Breast epithelium (tissue), 4 donors: ENCODE measurements around the gene TOMM22. TPM values are rescaled to one million over a fixed set of nuclear protein-coding genes. Genes with fewer than 3 reads are reported as not detected.
"Not testable (repeated sequence)": the region's sequence is repeated elsewhere in the genome, so short reads cannot be mapped to it uniquely, and the experiment has no call there.

Experiments used
- DNase-seq, 2 donors: peaks; one replicate each; pipeline ENCODE4 v3.0.0-alpha.2; 2019; ENCODE audit warnings: low spot score in 2 of 2
- H3K27ac ChIP-seq, 2 donors: fragments of 200-600 bp; sonication (generic) in 1 of 2; one replicate each; pipeline ENCODE4 v1.5.1; 2016 to 2019; ENCODE audit warnings: mild to moderate bottlenecking in 1 of 2
- H3K27me3 ChIP-seq, 2 donors: fragments of 200-600 bp; sonication (generic) in 1 of 2; one replicate each; pipeline versions ENCODE4 v1.5.1 to v1.6.0; 2017 to 2019; ENCODE audit warnings: control low read depth in 1 of 2, mild to moderate bottlenecking in 1 of 2
- H3K36me3 ChIP-seq: fragments of 200-600 bp; one replicate; pipeline ENCODE4 v1.5.1; 2019
- H3K4me1 ChIP-seq, 2 donors: fragments of 200-600 bp; sonication (generic); one replicate each; pipeline ENCODE4 v1.5.1; 2016 to 2019; ENCODE audit warnings: control low read depth in 1 of 2
- H3K4me3 ChIP-seq, 3 donors: fragments of 200-600 bp; sonication (generic); 1 replicate in 2 of 3; 2 replicates in 1 of 3; pipeline ENCODE4 v1.5.1; 2016 to 2019; ENCODE audit warnings: mild to moderate bottlenecking in 3 of 3, moderate library complexity in 2 of 3
- H3K9me3 ChIP-seq, 2 donors: fragments of 200-600 bp; sonication (generic) in 1 of 2; one replicate each; pipeline ENCODE4 v1.5.1; 2016 to 2019; ENCODE audit warnings: control low read depth in 1 of 2
- CTCF ChIP-seq, 3 donors: fragments of 450-650 bp; IDR thresholded peaks; one replicate each; pipeline ENCODE4 v1.5.1; 2016 to 2017; ENCODE audit warnings: antibody characterized with exemption in 3 of 3, mild to moderate bottlenecking in 3 of 3, moderate library complexity in 3 of 3
- POLR2A ChIP-seq: fragments of 450-650 bp; IDR thresholded peaks from one replicate; pipeline ENCODE4 v1.6.1; 2016; ENCODE audit warnings: antibody characterized with exemption, mild to moderate bottlenecking, moderate library complexity
- POLR2AphosphoS5 ChIP-seq, 3 donors: sonication (generic); formaldehyde crosslinking; IDR thresholded peaks; one replicate each; pipeline ENCODE4 v1.6.1; 2017; ENCODE audit warnings: antibody characterized with exemption in 3 of 3
- intact Hi-C: fragments of 100-400 bp; cut with DNase I; formaldehyde crosslinking; loops from one replicate; pipeline ENCODE4 v1.15.1; 2023; ENCODE audit warnings: low total_unique reads
- total RNA-seq, 3 donors: library from RNA; depleted of rRNA; stranded (reverse); fragments of >200 nt; gene quantifications; one replicate each; pipeline ENCODE4 v1.1.0, GENCODE V29; 2016

TOMM22 gene
- 10 to 100 TPM; 30.6 to 37.3 (median 32.8) TPM for total RNA-seq

GRCh38 chr22:38681582-38682335 lies at the start of gene TOMM22:
Gene TOMM22, plus strand, starts transcription at chr22:38681957. Its CDS starts 22 bp downstream, at chr22:38681979.
- intact Hi-C loops, result no loop called here
- no peaks in the 10 kb centered on the region for H3K27me3 ChIP-seq
- H3K36me3 ChIP-seq, result no peaks in the 10 kb centered on the region
- peak within 1 kb of the TSS; percentile 92 to 98 (median 95) for H3K4me3 ChIP-seq
- no peaks in the 10 kb centered on the region for H3K4me1 ChIP-seq
- TF ChIP-seq POLR2AphosphoS5 (IDR thresholded peaks at IDR 0.05), result peak; percentile 71 to 88 (median 73)
- TF ChIP-seq POLR2A, result peak; percentile 37
- no peak for TF ChIP-seq CTCF (IDR thresholded peaks at IDR 0.05)
- H3K9me3 ChIP-seq, result no peaks in the 10 kb centered on the region
- H3K27ac ChIP-seq, result peak within 1 kb of the TSS; percentile 50 to 80
- peak; percentile 72 to 85 for DNase-seq

GRCh38 chr22:38632528-38632927 lies 49.2 kb upstream of the TOMM22 start:
- H3K27me3 ChIP-seq, result no peaks in the 10 kb centered on the region
- TF ChIP-seq POLR2AphosphoS5 (IDR thresholded peaks at IDR 0.05), result no peak
- no peak for TF ChIP-seq CTCF (IDR thresholded peaks at IDR 0.05)
- no peak for TF ChIP-seq POLR2A

GRCh38 chr22:38638216-38638615 lies 43.5 kb upstream of the TOMM22 start:
- DNase-seq, result no peak
- no peaks in the 10 kb centered on the region for H3K9me3 ChIP-seq
- no peak overlapping the region for H3K4me3 ChIP-seq
- no peaks in the 10 kb centered on the region for H3K27me3 ChIP-seq
- intact Hi-C loops, result no loop called here
- H3K27ac ChIP-seq, result no peak overlapping the region
- TF ChIP-seq POLR2A, result no peak
- TF ChIP-seq CTCF (IDR thresholded peaks at IDR 0.05), result no peak
- no peak for TF ChIP-seq POLR2AphosphoS5 (IDR thresholded peaks at IDR 0.05)
- no peaks in the 10 kb centered on the region for H3K4me1 ChIP-seq
- H3K36me3 ChIP-seq, result no peaks in the 10 kb centered on the region

More at GRCh38 chr22:38632528-38632927, 49.2 kb upstream of the TOMM22 start:
- intact Hi-C loops, result no loop called here
- DNase-seq, result no peak
- Histone ChIP-seq H3K4me1 (no peaks in the 10 kb centered on the region), H3K27ac (no peak overlapping the region), H3K9me3 (no peaks in the 10 kb centered on the region), H3K36me3 (no peaks in the 10 kb centered on the region), H3K4me3 (no peak overlapping the region)

GRCh38 chr22:38638728-38639127 lies 43.0 kb upstream of the TOMM22 start:
- TF ChIP-seq POLR2A (no peak), POLR2AphosphoS5 (IDR thresholded peaks at IDR 0.05) (no peak), CTCF (IDR thresholded peaks at IDR 0.05) (no peak)
- no peak for DNase-seq
- intact Hi-C loops, result no loop called here
- Histone ChIP-seq H3K27ac (no peak overlapping the region), H3K9me3 (no peaks in the 10 kb centered on the region), H3K4me3 (no peak overlapping the region), H3K4me1 (no peaks in the 10 kb centered on the region), H3K27me3 (no peaks in the 10 kb centered on the region), H3K36me3 (no peaks in the 10 kb centered on the region)

GRCh38 chr22:38641476-38642040 lies 40.2 kb upstream of the TOMM22 start:
- no peaks in the 10 kb centered on the region for H3K9me3 ChIP-seq
- H3K27me3 ChIP-seq, result no peaks in the 10 kb centered on the region
- H3K4me1 ChIP-seq, result no peaks in the 10 kb centered on the region
- H3K27ac ChIP-seq, result no peak overlapping the region
- no peak for TF ChIP-seq CTCF (IDR thresholded peaks at IDR 0.05)
- TF ChIP-seq POLR2A, result no peak
- TF ChIP-seq POLR2AphosphoS5 (IDR thresholded peaks at IDR 0.05), result no peak
- DNase-seq, result no peak
- intact Hi-C loops, result no loop called here
- H3K36me3 ChIP-seq, result no peaks in the 10 kb centered on the region
- no peak overlapping the region for H3K4me3 ChIP-seq

GRCh38 chr22:38644245-38644644 lies 37.5 kb upstream of the TOMM22 start:
- H3K27me3 ChIP-seq, intact Hi-C loops: not testable (repeated sequence)

More at GRCh38 chr22:38644245-38644644, 37.5 kb upstream of the TOMM22 start:
- not testable (repeated sequence) for DNase-seq, H3K36me3 ChIP-seq, H3K27ac ChIP-seq, H3K4me3 ChIP-seq, H3K4me1 ChIP-seq, H3K9me3 ChIP-seq
